ENCODE results near the gene SUCNR1. TPM values are rescaled to one million over a fixed set of nuclear protein-coding genes. Genes with fewer than 3 reads are reported as not detected.
"Not testable (repeated sequence)": the region's sequence is repeated elsewhere in the genome, so short reads cannot be mapped to it uniquely, and the experiment has no call there.

Gene SUCNR1
- total and polyA plus RNA-seq, 2 of the 13 experiments (the other 11 are each of a cell fraction or from before 2014, with no cell fraction given): 0.03 TPM; not detected in 1

DNA sequence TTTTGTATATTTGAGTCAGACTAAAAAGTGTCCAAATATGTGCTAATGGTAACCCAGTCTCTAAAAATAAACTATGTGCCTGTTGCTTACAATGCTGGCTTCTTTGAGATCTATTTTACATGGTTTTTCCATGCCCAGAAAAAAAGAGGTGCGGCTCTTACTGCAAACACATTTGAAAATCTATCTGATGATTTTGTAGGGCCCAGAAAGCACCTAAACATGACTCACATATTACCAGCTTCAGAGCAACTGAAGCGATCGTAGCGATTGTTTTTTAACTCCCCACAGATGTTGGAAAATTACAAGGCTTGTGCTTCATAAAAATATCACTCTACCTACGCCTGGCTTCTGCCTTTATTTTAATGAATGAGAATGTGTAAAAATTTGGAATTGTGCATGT is 53.5 kb downstream of the SUCNR1 start:
- DNase-seq (ENCODE audit: low spot score): no peak
- no peaks in the 10 kb centered on the region for H3K36me3 ChIP-seq (replicated peaks in 1 of 2; ENCODE audit: control insufficient read depth in 1 of 2, insufficient read depth in 2 of 2, low read length in 2 of 2)
- intact Hi-C loops (cut with micrococcal nuclease; ENCODE audit: unreplicated experiment) (no loop called here), in situ Hi-C loops (cut with HindIII; ENCODE audit: extremely low pct_ligation_motif_present, low pct_unique_long_range_greater_than_20kb) (no loop called here)
- no peak overlapping the region for H2AFZ ChIP-seq (ENCODE audit: low read length)
- TF ChIP-seq, protein P1, sequence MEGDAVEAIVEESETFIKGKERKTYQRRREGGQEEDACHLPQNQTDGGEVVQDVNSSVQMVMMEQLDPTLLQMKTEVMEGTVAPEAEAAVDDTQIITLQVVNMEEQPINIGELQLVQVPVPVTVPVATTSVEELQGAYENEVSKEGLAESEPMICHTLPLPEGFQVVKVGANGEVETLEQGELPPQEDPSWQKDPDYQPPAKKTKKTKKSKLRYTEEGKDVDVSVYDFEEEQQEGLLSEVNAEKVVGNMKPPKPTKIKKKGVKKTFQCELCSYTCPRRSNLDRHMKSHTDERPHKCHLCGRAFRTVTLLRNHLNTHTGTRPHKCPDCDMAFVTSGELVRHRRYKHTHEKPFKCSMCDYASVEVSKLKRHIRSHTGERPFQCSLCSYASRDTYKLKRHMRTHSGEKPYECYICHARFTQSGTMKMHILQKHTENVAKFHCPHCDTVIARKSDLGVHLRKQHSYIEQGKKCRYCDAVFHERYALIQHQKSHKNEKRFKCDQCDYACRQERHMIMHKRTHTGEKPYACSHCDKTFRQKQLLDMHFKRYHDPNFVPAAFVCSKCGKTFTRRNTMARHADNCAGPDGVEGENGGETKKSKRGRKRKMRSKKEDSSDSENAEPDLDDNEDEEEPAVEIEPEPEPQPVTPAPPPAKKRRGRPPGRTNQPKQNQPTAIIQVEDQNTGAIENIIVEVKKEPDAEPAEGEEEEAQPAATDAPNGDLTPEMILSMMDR (CRISPR knock-in tag; IDR thresholded peaks at IDR 0.05): no peak
- no peak overlapping the region for H3K4me2 ChIP-seq (ENCODE audit: low read depth, low read length)
- H3K4me1 ChIP-seq (ENCODE audit: insufficient read depth, low read length): no peaks in the 10 kb centered on the region
- no peaks in the 10 kb centered on the region for H3K9me3 ChIP-seq (ENCODE audit: low read length)
- no peaks in the 10 kb centered on the region for H4K20me1 ChIP-seq (ENCODE audit: insufficient read depth, low read length)
- ATAC-seq: no peak
- WGBS (ENCODE audit: low lambda C conversion rate): 47% methylated on average over 5 of the region's 5 CpGs
- H3K4me3 ChIP-seq (replicated peaks in 1 of 3; ENCODE audit: insufficient read depth in 1 of 3, low read depth in 2 of 3, low read length in 3 of 3): no peak overlapping the region
- no TSS peak for BruUV-seq (replicated peaks)
- H3K27me3 ChIP-seq (ENCODE audit: control insufficient read depth in 1 of 2, insufficient read depth in 2 of 2, low read length in 2 of 2): no peaks in the 10 kb centered on the region; a peak in 1 of 5 replicates
- no peak for FAIRE-seq
- no peak overlapping the region for H3K27ac ChIP-seq (ENCODE audit: extremely low read length, insufficient read depth, low read length)
- POLR2A ChIA-PET: no interaction called here
- CTCF ChIA-PET (ENCODE audit: low intra/inter-chr PET ratio, low total read pairs): no interaction called here
- no peaks in the 10 kb centered on the region for H3K79me2 ChIP-seq (ENCODE audit: insufficient read depth, low read length)
- H3K9ac ChIP-seq (ENCODE audit: insufficient read depth, low read depth, low read length): no peak overlapping the region

GRCh38 chr3:151927915-151928525 is 54.6 kb downstream of the SUCNR1 start:
- H2AFZ ChIP-seq (ENCODE audit: low read length); H3K27ac ChIP-seq (ENCODE audit: extremely low read length, insufficient read depth, low read length); CTCF ChIA-PET (ENCODE audit: low intra/inter-chr PET ratio, low total read pairs); BruUV-seq (replicated peaks); H3K4me1 ChIP-seq (ENCODE audit: insufficient read depth, low read length); FAIRE-seq; H3K9ac ChIP-seq (ENCODE audit: insufficient read depth, low read depth, low read length); POLR2A ChIA-PET; H3K27me3 ChIP-seq (ENCODE audit: control insufficient read depth in 1 of 2, insufficient read depth in 2 of 2, low read length in 2 of 2); intact Hi-C loops (cut with micrococcal nuclease; ENCODE audit: unreplicated experiment); in situ Hi-C loops (cut with HindIII; ENCODE audit: extremely low pct_ligation_motif_present, low pct_unique_long_range_greater_than_20kb); H3K9me3 ChIP-seq (ENCODE audit: low read length); H4K20me1 ChIP-seq (ENCODE audit: insufficient read depth, low read length); H3K4me3 ChIP-seq (replicated peaks in 1 of 3; ENCODE audit: insufficient read depth in 1 of 3, low read depth in 2 of 3, low read length in 3 of 3); DNase-seq (ENCODE audit: low spot score); ATAC-seq; H3K79me2 ChIP-seq (ENCODE audit: insufficient read depth, low read length); H3K36me3 ChIP-seq (replicated peaks in 1 of 2; ENCODE audit: control insufficient read depth in 1 of 2, insufficient read depth in 2 of 2, low read length in 2 of 2); H3K4me2 ChIP-seq (ENCODE audit: low read depth, low read length): not testable (repeated sequence)
- WGBS (ENCODE audit: low lambda C conversion rate): 13% methylated on average over 4 of the region's 49 CpGs
